Esophagus muscularis mucosa (tissue), 4 donors: Measurements from ENCODE around the gene MAPK4.

Source experiments
- CTCF ChIP-seq, 3 experiments: fragments of 200-600 bp in 2 of 3; fragments of 450-650 bp in 1 of 3; sonication (generic) in 2 of 3; IDR thresholded peaks; one replicate each; pipeline ENCODE4 v1.5.1; 2017 to 2019; ENCODE audit warnings: antibody characterized with exemption in 3 of 3, mild to moderate bottlenecking in 2 of 3, moderate library complexity in 1 of 3
- EP300 ChIP-seq: sonication (generic); formaldehyde crosslinking; IDR thresholded peaks from one replicate; pipeline ENCODE4 v1.6.1; 2017; ENCODE audit warnings: antibody characterized with exemption
- POLR2AphosphoS5 ChIP-seq, 2 donors: sonication (generic); formaldehyde crosslinking; IDR thresholded peaks; one replicate each; pipeline ENCODE4 v1.6.1; 2017; ENCODE audit warnings: antibody characterized with exemption in 2 of 2

DNA sequence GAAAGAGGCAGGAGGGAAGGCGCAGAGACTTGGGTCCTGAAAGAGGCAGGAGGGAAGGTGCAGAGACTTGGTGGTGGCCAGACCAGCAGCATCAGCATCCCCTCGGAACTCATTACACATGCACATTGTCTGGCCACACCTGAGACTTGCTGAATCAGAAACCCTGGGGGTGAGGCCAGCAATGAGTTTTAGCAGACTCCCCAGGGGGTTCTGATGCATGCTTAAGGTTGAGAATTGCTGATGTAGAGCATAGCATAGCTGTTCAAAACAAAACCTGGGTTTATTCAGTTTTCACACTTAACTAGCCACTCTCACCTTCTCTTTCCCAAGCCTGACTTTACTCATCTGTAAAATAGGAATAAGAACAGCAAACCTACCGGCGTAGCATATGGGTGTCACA lies 137.0 kb downstream of the MAPK4 start:
- TF ChIP-seq EP300 = no peak
- no peak for TF ChIP-seq CTCF (IDR thresholded peaks at IDR 0.05)
- TF ChIP-seq POLR2AphosphoS5 (IDR thresholded peaks at IDR 0.05) = no peak
